Mammary epithelial cell (primary cell): Measurements from ENCODE around the gene TRIL.

Experiments used
- EZH2 ChIP-seq: IDR thresholded peaks from 2 replicates; pipeline ENCODE4 v1.6.1; 2012; ENCODE audit warnings: low read length, inconsistent platforms, borderline replicate concordance
- TF ChIP-seq, protein P1 (sequence below), 2 donors: IDR thresholded peaks in 1 of 2; conservative IDR thresholded peaks in 1 of 2; 2 replicates each; pipeline ENCODE4 v1.5.1; 2011 to 2012; ENCODE audit warnings: inconsistent platforms in 2 of 2, low read length in 2 of 2, mild to moderate bottlenecking in 2 of 2, control low read depth in 1 of 2, low read depth in 1 of 2; ENCODE audit not compliant: insufficient read depth in 1 of 2; ENCODE audit errors: extremely low read depth in 1 of 2

DNA sequence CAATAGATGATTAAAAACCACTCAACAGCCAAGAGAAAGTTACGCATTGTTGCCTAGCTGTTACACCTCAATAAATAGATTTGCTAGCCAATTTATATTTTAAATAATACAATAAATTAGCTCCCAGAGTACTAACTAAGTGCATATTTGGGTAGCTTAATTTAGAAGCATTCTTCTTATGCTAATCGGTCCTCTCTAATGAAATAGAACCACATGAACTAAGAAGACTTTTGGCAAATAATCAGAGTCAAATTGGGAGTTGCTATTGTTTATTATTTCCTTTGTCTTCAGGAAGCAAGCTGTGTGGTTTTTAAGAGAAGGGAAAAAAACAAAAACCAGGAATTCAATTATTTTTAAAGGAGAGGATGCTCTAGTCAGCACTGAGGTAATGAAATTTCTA lies 49.0 kb upstream of the TRIL start:
- TF ChIP-seq, protein P1, sequence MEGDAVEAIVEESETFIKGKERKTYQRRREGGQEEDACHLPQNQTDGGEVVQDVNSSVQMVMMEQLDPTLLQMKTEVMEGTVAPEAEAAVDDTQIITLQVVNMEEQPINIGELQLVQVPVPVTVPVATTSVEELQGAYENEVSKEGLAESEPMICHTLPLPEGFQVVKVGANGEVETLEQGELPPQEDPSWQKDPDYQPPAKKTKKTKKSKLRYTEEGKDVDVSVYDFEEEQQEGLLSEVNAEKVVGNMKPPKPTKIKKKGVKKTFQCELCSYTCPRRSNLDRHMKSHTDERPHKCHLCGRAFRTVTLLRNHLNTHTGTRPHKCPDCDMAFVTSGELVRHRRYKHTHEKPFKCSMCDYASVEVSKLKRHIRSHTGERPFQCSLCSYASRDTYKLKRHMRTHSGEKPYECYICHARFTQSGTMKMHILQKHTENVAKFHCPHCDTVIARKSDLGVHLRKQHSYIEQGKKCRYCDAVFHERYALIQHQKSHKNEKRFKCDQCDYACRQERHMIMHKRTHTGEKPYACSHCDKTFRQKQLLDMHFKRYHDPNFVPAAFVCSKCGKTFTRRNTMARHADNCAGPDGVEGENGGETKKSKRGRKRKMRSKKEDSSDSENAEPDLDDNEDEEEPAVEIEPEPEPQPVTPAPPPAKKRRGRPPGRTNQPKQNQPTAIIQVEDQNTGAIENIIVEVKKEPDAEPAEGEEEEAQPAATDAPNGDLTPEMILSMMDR (conservative IDR thresholded peaks at IDR 0.05 in 1 of 2, IDR thresholded peaks at IDR 0.05 in 1 of 2; ENCODE audit: extremely low read depth in 1 of 2, insufficient read depth in 1 of 2, low read depth in 1 of 2, low read length in 2 of 2): no peak
- TF ChIP-seq EZH2: no peak
